Activated CD8-positive, alpha-beta memory T cell treated with anti-CD3 and anti-CD28 coated beads for 4 hours (primary cell): ENCODE measurements around the gene KLF5.
"Not testable (repeated sequence)": the region's sequence is repeated elsewhere in the genome, so short reads cannot be mapped to it uniquely, and the experiment has no call there.

Experiments used
- DNase-seq, 2 donors: peaks; one replicate each; pipeline ENCODE4 v3.0.0-alpha.2; 2020; ENCODE audit warnings: low read depth in 2 of 2

Gene KLF5

GRCh38 chr13:73058736-73059459 is at the start of gene KLF5:
Gene KLF5 (plus strand): TSS chr13:73059005. CDS start chr13:73059328, 323 bp downstream.
- DNase-seq: peak; percentile 84 to 87

- no peak for DNase-seq
These were observed 47.1 kb upstream of the KLF5 start for GRCh38 chr13:73011751-73012150.

GRCh38 chr13:73015805-73016204 is 43.0 kb upstream of the KLF5 start:
- DNase-seq: no peak

GRCh38 chr13:73018336-73018735 is 40.5 kb upstream of the KLF5 start:
- no peak for DNase-seq

GRCh38 chr13:73025217-73026012 is 33.4 kb upstream of the KLF5 start:
- DNase-seq: no peak

- DNase-seq: no peak
These were observed 23.9 kb upstream of the KLF5 start for GRCh38 chr13:73034901-73035300.

- no peak for DNase-seq
These were observed 23.1 kb upstream of the KLF5 start for GRCh38 chr13:73035660-73036059.

GRCh38 chr13:73036566-73036965 is 22.2 kb upstream of the KLF5 start:
- no peak for DNase-seq

- no peak for DNase-seq
These were observed 20.7 kb upstream of the KLF5 start for GRCh38 chr13:73038064-73038463.

GRCh38 chr13:73039201-73040108 is 19.4 kb upstream of the KLF5 start:
- DNase-seq: no peak

GRCh38 chr13:73040484-73040883 is 18.3 kb upstream of the KLF5 start:
- no peak for DNase-seq

- DNase-seq: no peak
These were observed 17.7 kb upstream of the KLF5 start for GRCh38 chr13:73040968-73041596.

- DNase-seq: no peak
These were observed 13.8 kb upstream of the KLF5 start for GRCh38 chr13:73045031-73045430.

- DNase-seq: not testable (repeated sequence)
These were observed 10.2 kb upstream of the KLF5 start for GRCh38 chr13:73048615-73049014.

GRCh38 chr13:73054712-73055111 is 4.1 kb upstream of the KLF5 start:
- no peak for DNase-seq

GRCh38 chr13:73055813-73056564 is 2.8 kb upstream of the KLF5 start:
- no peak for DNase-seq

- no peak for DNase-seq
These were observed 2.2 kb upstream of the KLF5 start for GRCh38 chr13:73056565-73056962.

GRCh38 chr13:73057284-73058063 is 1.3 kb upstream of the KLF5 start:
- DNase-seq: no peak

- DNase-seq: no peak
These were observed 816 bp upstream of the KLF5 start for GRCh38 chr13:73058064-73058313.

GRCh38 chr13:73058432-73058735 is 421 bp upstream of the KLF5 start:
- DNase-seq: no peak
